HG03571 (cell line): ENCODE results near the gene UTS2.

Experiments used
- ATAC-seq: cut with Tn5 transposase; IDR thresholded peaks from one replicate; pipeline ENCODE4 v1.9.1; 2021; ENCODE audit not compliant: unreplicated experiment

UTS2 gene, protein sequence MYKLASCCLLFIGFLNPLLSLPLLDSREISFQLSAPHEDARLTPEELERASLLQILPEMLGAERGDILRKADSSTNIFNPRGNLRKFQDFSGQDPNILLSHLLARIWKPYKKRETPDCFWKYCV

GRCh38 chr1:7852804-7853683, at the start of gene UTS2:
Gene UTS2 (minus strand): TSS chr1:7853065. CDS start chr1:7853003, 62 bp downstream.
- no peak for ATAC-seq

GRCh38 chr1:7899741-7900140, 46.9 kb upstream of the UTS2 start:
- ATAC-seq, result no peak

- ATAC-seq, result no peak
Observed at GRCh38 chr1:7898962-7899361, 46.1 kb upstream of the UTS2 start.

GRCh38 chr1:7896994-7897393, 44.1 kb upstream of the UTS2 start:
- no peak for ATAC-seq

DNA sequence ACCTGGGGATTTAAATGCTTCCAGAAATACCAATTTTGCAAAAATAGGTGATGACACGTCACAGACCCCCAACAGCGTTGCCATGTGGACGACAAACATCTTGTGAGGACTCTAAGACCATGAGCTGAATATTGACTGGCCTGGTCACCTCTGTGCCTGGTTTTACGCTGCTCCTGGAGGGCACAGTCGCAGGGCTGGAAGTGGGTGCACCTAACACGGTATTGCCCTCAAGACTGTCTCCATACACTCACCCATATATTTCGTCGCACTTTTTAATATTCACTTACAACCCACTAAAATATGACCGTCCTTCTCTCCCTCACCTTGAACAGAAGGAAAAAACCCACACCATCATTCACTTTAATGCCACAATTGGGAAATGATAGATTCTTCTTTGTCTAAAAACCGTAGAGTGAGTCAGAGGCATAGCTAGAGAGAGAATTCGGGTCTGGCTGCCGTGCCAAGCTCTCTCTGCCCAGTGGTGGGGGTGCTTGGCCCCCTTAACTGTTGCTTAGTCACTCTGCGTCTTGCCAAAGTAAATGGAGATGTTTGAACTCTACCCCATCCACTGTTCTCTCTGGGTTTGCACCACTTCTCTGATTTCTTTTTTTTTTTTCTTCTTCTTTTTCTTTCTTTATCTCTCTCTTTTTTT, 40.8 kb upstream of the UTS2 start:
- ATAC-seq, result no peak

- no peak for ATAC-seq
Observed at GRCh38 chr1:7891804-7892203, 38.9 kb upstream of the UTS2 start.

- ATAC-seq, result no peak
Observed at GRCh38 chr1:7890853-7891252, 38.0 kb upstream of the UTS2 start.

DNA sequence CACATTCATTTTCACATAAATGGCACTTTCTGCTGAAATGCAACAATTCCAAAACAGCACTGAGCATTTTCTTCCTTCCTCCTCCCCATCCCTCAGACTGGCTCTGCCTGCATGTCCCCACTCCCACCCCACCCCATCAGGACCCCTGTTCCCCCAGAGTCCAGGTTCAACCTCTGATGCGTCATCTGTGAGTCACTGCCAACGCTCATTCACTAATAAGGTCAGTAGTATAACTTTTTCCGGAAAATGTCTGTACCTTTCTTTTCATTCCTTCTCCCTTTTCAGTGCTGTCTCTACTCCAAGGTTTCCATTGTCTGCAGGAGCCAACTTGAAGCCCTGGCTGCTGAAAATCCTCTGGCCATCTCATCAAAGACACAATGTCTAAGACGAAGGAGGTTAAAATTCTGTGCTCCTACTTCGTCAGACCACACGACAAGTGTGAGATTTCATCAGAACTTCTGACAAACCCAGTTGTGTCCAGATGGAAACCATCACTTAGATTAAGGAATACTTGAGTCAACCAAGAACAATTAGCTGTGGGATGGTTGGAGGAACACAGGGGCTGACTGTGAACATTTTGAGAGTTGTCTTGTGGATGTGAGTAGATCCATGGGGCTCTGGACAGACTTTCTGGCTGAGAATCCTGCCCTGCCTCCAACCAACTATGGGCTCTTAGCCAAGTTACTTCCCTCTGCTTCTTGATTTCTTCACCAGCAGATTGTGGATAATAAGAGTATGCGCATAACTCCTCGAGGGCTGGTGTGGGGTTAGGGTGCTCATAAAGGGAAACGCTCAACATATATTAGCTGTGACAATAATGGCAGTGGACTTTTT, 35.6 kb upstream of the UTS2 start:
- ATAC-seq, result no peak

GRCh38 chr1:7886405-7886745, 33.5 kb upstream of the UTS2 start:
- ATAC-seq, result no peak

GRCh38 chr1:7885513-7886404, 32.9 kb upstream of the UTS2 start:
- ATAC-seq, result no peak

DNA sequence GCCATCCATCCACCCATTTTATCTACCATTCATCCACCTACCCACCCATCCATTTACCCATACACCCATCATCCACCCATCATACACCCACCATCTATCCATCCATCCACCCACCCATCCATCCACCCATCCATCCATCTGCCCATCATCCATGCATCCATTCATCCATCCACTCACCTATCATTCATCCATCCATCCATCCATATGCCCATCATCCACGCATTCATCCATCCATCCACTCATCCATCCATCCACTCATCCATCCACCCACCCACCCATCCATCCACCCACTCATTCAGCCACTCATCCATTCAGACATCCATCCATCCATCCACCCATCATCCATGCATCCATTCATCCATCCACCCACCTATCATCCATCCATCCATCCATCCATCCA, 31.9 kb upstream of the UTS2 start:
- ATAC-seq, result no peak

DNA sequence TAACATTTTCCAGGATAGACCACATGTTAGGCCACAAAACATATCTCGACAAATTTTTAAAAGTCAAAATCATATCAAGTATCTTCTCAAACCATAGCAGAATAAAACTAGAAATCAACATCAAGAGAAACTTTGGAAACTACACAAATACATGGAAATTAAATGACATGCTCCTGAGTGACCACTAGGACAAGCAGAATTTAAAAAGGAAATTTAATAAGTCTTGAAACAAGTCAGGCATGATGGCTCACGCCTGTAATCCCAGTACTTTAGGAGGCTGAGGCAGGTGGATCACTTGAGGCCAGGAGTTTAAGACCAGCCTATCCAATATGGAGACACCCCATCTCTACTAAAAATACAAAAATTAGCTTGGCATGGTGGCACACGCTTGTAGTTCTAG, 26.4 kb upstream of the UTS2 start:
- ATAC-seq, result no peak

GRCh38 chr1:7878027-7878426, 25.2 kb upstream of the UTS2 start:
- no peak for ATAC-seq

DNA sequence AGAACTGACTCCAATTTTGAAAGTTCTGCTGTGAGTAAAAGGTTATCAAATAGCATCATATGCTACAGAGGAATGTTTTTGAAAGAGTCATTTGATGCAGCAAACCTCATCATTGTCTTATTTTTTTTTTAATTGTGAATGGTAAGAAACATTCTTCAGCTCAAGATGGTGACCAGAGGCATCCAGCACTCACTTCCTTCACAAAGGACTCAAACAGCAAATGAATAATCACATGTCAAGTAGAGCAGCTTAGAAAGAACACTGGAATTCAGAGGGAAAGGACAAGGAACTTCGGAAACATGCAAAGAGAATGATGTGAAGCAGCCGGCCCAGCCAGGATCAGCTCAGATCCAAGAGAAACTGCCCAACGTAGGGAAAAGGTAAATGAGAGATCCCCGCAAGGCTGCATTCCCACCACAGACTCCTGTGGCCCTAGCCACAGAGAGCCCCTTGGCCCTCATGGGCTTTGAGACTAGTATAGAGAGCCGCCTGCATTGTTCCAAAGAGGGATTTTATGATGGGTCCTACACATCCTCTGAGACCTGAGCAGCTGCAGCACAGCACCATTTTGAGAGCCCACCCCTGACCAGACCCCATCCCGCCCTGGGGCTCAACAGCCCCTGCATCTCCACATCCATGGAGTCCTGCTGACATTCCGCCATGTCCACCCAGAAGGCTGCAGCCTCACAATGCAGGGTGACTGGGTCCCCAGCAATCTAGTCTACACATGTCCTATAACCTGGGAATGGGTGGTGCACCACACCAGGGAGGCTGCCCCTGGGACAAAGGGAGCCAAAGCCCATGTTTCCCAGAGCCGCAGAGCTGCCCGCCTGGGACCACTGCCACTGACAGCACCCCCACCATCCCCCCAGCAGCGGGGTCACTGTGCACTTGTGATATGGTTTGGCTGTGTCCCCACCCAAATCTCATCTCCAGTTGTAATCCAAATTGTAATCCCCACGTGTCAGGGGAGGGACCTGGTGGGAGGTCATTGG, 21.2 kb upstream of the UTS2 start:
- no peak for ATAC-seq

- ATAC-seq, result no peak
Observed at GRCh38 chr1:7871136-7871535, 18.3 kb upstream of the UTS2 start.

GRCh38 chr1:7869136-7869920, 16.5 kb upstream of the UTS2 start:
- no peak for ATAC-seq

- ATAC-seq, result no peak
Observed at GRCh38 chr1:7868070-7868780, 15.4 kb upstream of the UTS2 start.

GRCh38 chr1:7865978-7866377, 13.1 kb upstream of the UTS2 start:
- no peak for ATAC-seq
